Esophagus muscularis mucosa (tissue), 4 donors: ENCODE results near the gene EVI5L. TPM values are rescaled to one million over a fixed set of nuclear protein-coding genes. Genes with fewer than 3 reads are reported as not detected.

Experiments
- DNase-seq: peaks from one replicate; pipeline ENCODE4 v3.0.0-alpha.2; 2017; ENCODE audit errors: extremely low spot score
- H3K27ac ChIP-seq, 4 donors: fragments of 200-600 bp; sonication (generic); replicated peaks in 1 of 4; 1 replicate in 3 of 4; 2 replicates in 1 of 4; pipeline ENCODE4 v1.5.1; 2016 to 2019; ENCODE audit warnings: mild to moderate bottlenecking in 1 of 4
- H3K27me3 ChIP-seq, 4 donors: fragments of 200-600 bp; sonication (generic); one replicate each; pipeline versions ENCODE4 v1.5.1 to v1.6.0; 2016 to 2019
- H3K36me3 ChIP-seq, 4 donors: fragments of 200-600 bp; sonication (generic); one replicate each; pipeline ENCODE4 v1.5.1; 2016 to 2019
- H3K4me1 ChIP-seq, 4 donors: fragments of 200-600 bp; sonication (generic); one replicate each; pipeline ENCODE4 v1.5.1; 2016 to 2019
- H3K4me3 ChIP-seq, 4 donors: fragments of 200-600 bp; sonication (generic); 1 replicate in 2 of 4; 2 replicates in 2 of 4; pipeline ENCODE4 v1.5.1; 2016 to 2019; ENCODE audit warnings: mild to moderate bottlenecking in 4 of 4, moderate library complexity in 1 of 4
- H3K9me3 ChIP-seq, 4 donors: fragments of 200-600 bp; sonication (generic); 1 replicate in 3 of 4; 2 replicates in 1 of 4; pipeline ENCODE4 v1.5.1; 2016 to 2019
- EP300 ChIP-seq: sonication (generic); formaldehyde crosslinking; IDR thresholded peaks from one replicate; pipeline ENCODE4 v1.6.1; 2017; ENCODE audit warnings: antibody characterized with exemption
- POLR2A ChIP-seq: fragments of 450-650 bp; IDR thresholded peaks from one replicate; pipeline ENCODE4 v1.6.1; 2017; ENCODE audit warnings: antibody characterized with exemption, moderate library complexity, mild to moderate bottlenecking, low read depth
- POLR2AphosphoS5 ChIP-seq, 2 donors: sonication (generic); formaldehyde crosslinking; IDR thresholded peaks; one replicate each; pipeline ENCODE4 v1.6.1; 2017; ENCODE audit warnings: antibody characterized with exemption in 2 of 2
- WGBS: methylation state at CpG from one replicate; pipeline ENCODE4 v1.1.5; 2018; 5-methylcytosine and 5-hydroxymethylcytosine counted together
- intact Hi-C: fragments of 100-400 bp; cut with DNase I; formaldehyde crosslinking; loops from one replicate; pipeline ENCODE4 v1.15.1; 2023
- total RNA-seq, 4 donors: library from RNA; depleted of rRNA; stranded (reverse); fragments of >200 nt; gene quantifications; one replicate each; pipeline versions ENCODE4 v1.1.0 to v1.2.1, GENCODE V29; 2016
- TF ChIP-seq, protein P1 (sequence below), 3 experiments: fragments of 200-600 bp in 2 of 3; fragments of 450-650 bp in 1 of 3; sonication (generic) in 2 of 3; IDR thresholded peaks; one replicate each; pipeline ENCODE4 v1.5.1; 2017 to 2019; ENCODE audit warnings: antibody characterized with exemption in 3 of 3, mild to moderate bottlenecking in 2 of 3, moderate library complexity in 1 of 3

The EVI5L gene
- total RNA-seq, 4 donors from 2014 or later = 19.9 to 42.0 (median 29.2) TPM

DNA sequence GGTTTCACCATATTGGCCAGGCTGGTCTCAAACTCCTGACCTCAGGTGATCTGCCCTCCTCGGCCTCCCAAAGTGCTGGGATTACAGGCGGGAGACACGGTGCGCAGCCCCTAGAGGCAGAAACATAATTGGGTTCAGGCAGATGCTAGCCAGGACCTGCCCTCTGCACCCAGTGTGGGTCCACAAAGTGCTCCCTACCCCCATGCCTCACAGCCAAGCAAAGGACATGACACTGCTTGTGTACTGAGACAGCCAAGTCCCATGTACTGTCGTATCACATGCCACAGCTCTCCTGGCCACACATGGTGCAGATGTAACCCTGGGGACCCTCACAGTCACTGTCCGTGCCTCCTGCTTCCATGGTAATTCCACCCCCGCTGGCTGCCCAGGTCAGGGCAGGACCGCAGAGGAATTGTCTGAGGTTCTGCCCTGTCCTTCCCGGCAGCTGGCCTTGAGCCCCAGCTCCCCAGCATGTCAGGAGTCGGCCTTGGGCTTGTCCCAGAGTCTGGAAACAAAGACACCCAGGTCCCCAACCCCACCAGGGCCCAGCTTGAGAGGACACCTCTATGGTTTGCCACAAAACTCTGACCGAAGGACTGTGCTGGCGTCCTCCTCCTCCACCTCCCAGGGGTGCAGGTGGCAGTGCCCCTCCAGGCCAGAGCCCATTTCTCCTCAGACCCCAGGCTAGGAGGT is 36.5 kb downstream of the EVI5L start:
- H3K4me1 ChIP-seq = peaks cover 23 to 54% (median 47%) of the 10 kb centered on the region in 4 donors
- intact Hi-C loops = no loop called here
- TF ChIP-seq POLR2A (no peak), POLR2AphosphoS5 (IDR thresholded peaks at IDR 0.05) (no peak), EP300 (no peak)
- TF ChIP-seq, protein P1, sequence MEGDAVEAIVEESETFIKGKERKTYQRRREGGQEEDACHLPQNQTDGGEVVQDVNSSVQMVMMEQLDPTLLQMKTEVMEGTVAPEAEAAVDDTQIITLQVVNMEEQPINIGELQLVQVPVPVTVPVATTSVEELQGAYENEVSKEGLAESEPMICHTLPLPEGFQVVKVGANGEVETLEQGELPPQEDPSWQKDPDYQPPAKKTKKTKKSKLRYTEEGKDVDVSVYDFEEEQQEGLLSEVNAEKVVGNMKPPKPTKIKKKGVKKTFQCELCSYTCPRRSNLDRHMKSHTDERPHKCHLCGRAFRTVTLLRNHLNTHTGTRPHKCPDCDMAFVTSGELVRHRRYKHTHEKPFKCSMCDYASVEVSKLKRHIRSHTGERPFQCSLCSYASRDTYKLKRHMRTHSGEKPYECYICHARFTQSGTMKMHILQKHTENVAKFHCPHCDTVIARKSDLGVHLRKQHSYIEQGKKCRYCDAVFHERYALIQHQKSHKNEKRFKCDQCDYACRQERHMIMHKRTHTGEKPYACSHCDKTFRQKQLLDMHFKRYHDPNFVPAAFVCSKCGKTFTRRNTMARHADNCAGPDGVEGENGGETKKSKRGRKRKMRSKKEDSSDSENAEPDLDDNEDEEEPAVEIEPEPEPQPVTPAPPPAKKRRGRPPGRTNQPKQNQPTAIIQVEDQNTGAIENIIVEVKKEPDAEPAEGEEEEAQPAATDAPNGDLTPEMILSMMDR (IDR thresholded peaks at IDR 0.05) = no peak
- WGBS = 73% methylated on average over 11 of the region's 12 CpGs
- H3K36me3 ChIP-seq = peaks cover 0 to 13% (median 10%) of the 10 kb centered on the region in 4 donors
- no peak overlapping the region for H3K27ac ChIP-seq
- no peak for DNase-seq
- peaks cover 0 to 73% (median 18%) of the 10 kb centered on the region in 4 donors for H3K27me3 ChIP-seq
- H3K4me3 ChIP-seq = no peak overlapping the region
- H3K9me3 ChIP-seq = no peaks in the 10 kb centered on the region

DNA sequence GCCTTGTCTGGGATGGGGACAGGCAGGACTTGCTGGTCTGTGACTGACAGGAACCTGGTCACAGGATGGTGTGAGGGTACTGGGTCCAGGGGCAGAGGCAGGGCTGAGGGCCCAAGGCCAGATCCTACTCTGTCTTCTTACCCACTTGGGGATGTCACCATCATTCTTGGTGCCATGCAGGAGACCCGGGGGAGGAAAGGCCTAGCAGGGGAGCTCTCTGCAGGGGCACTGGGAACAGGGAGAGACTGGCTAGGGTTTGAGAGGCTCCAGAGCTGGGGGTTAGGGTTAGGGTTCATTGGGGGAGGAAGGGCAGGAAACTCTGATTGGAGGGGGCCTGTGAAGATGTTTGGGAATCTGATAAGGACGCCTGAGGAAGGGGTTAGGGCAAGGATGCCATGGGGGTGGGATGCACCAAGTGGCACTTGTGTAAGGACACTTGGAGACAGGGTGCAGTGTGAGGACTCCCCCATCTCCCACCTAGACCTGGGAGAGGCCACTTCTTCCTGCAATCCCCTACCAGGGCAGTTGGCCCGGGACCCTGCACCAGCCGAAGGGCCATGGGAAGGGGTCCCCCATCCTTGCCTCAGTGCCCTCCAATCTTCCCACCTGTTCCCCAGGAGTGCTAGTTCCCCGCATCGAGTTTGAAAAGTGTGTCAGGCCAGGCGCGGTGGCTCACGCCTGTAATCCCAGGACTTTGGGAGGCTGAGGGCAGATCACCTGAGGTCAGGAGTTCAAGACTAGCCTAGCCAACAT is 37.2 kb downstream of the EVI5L start:
- H3K27me3 ChIP-seq = peaks cover 0 to 72% (median 14%) of the 10 kb centered on the region in 4 donors
- intact Hi-C loops = no loop called here
- WGBS = 88% methylated on average over 9 of the region's 9 CpGs
- H3K9me3 ChIP-seq = no peaks in the 10 kb centered on the region
- no peak for DNase-seq
- H3K4me3 ChIP-seq = no peak overlapping the region
- no peak overlapping the region for H3K27ac ChIP-seq
- no peak for TF ChIP-seq EP300
- no peak for TF ChIP-seq POLR2AphosphoS5 (IDR thresholded peaks at IDR 0.05)
- TF ChIP-seq, protein P1 (IDR thresholded peaks at IDR 0.05) = no peak
- no peak for TF ChIP-seq POLR2A
- H3K4me1 ChIP-seq = peaks cover 27 to 54% (median 47%) of the 10 kb centered on the region in 4 donors
- peaks cover 0 to 13% (median 10%) of the 10 kb centered on the region in 4 donors for H3K36me3 ChIP-seq

DNA sequence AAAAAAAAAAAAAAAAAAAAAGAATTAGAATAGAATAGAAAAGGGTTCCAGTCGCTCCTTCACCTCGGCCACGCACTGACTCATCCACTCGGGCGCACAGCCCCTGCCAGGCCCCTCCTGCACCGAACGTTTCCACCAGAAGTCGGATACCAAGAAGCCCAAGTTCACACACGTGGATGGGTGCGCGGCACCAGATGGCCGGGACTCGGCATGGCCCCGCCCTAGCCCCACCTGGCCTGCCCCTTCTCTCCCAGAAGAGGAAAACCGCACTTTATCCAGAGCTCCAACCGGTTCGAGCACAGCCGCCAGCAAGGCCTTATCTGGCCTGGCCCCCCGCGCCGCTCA is 38.3 kb downstream of the EVI5L start:
- intact Hi-C loops = no loop called here
- 9% methylated on average over 20 of the region's 21 CpGs for whole genome bisulfite sequencing
- DNase-seq = no peak
- TF ChIP-seq EP300 (no peak), POLR2AphosphoS5 (IDR thresholded peaks at IDR 0.05) (no peak), POLR2A (no peak)
- TF ChIP-seq, protein P1 (IDR thresholded peaks at IDR 0.05) = no peak
- no peak overlapping the region for H3K27ac ChIP-seq
- H3K4me1 ChIP-seq = peaks cover 27 to 56% (median 45%) of the 10 kb centered on the region in 4 donors
- no peaks in the 10 kb centered on the region for H3K9me3 ChIP-seq
- H3K4me3 ChIP-seq = peak overlapping the region; percentile 53 to 67 (median 54)
- peaks cover 0 to 72% (median 19%) of the 10 kb centered on the region in 4 donors for H3K27me3 ChIP-seq
- peaks cover 0 to 9% (median 8%) of the 10 kb centered on the region in 4 donors for H3K36me3 ChIP-seq

DNA sequence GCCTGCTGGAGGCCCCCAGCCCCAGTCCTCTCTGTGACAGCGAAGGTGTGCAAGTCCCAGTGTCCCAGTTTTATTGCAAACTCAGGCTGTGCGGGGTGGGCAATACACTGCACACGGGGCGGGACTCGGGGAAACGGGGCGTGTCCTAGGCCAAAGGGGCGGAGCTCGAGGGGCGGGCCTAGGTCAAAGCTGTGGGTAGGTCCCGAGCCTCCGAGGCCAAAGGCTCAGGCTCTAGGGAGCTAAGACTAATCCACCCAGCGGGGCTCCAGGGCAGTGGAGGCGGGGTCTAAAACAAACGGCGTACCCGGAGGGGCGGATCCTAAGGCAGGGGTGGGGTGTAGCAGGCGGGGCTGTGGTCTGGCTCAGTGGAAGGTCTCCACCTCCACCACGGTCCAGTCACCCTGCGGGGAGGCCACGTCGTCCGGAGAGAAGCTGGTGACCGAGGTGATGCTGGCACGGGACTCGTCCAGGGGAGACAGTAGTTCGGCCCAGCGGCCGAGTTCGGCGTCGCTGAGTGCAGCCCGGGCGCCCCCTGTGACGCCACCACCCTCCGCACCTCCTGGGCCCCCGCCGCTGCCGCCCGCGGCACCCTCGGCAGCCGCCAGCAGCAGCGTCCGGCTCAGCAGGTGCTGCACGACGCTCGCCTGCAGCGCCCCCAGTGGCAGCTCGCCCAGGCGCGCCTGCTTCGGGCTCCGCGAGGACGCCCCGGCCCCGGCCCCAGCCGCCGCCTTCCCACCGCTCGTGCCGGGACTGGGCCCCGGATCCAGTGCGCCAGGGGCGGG is 38.8 kb downstream of the EVI5L start:
- intact Hi-C loops = no loop called here
- H3K4me1 ChIP-seq = peaks cover 32 to 62% (median 50%) of the 10 kb centered on the region in 4 donors
- WGBS = 4% methylated on average over 22 of the region's 67 CpGs
- DNase-seq = no peak
- peak overlapping the region; percentile 20 to 76 (median 69) for H3K27ac ChIP-seq
- H3K36me3 ChIP-seq = peaks cover 0 to 4% (median 2%) of the 10 kb centered on the region in 4 donors
- TF ChIP-seq, protein P1 (IDR thresholded peaks at IDR 0.05) = peak; percentile 68 to 87 (median 79)
- no peak for TF ChIP-seq POLR2AphosphoS5 (IDR thresholded peaks at IDR 0.05)
- TF ChIP-seq EP300 = no peak
- H3K4me3 ChIP-seq = peak overlapping the region; percentile 53 to 67 (median 54)
- peaks cover 0 to 72% (median 24%) of the 10 kb centered on the region in 4 donors for H3K27me3 ChIP-seq
- no peaks in the 10 kb centered on the region for H3K9me3 ChIP-seq
